Psoas muscle (tissue), 8 donors: ENCODE data around the gene CCDC106. TPM values are rescaled to one million over a fixed set of nuclear protein-coding genes. Genes with fewer than 3 reads are reported as not detected.
A peak's percentile ranks its signal among the peaks of the same experiment; 100 is the strongest.

ENCODE experiments used
- ATAC-seq, 4 donors: fragments of 200-7000 bp; cut with Tn5 transposase; one replicate each; pipeline ENCODE4 v1.9.1; 2020; ENCODE audit warnings: moderate library complexity in 3 of 4, mild to moderate bottlenecking in 2 of 4
- DNase-seq, 2 donors: peaks; one replicate each; pipeline ENCODE4 v3.0.0-alpha.2; 2020
- H3K27ac ChIP-seq: fragments of 200-600 bp; one replicate; pipeline ENCODE4 v1.8.0; 2022
- H3K27me3 ChIP-seq, 3 donors: fragments of 200-600 bp in 1 of 3; one replicate each; pipeline versions ENCODE4 v1.6.1 to v1.8.0; 2013 to 2022; ENCODE audit warnings: low read length in 2 of 3, mild to moderate bottlenecking in 2 of 3, moderate library complexity in 1 of 3; ENCODE audit not compliant: insufficient read depth in 3 of 3
- H3K36me3 ChIP-seq, 2 donors: fragments of 200-600 bp in 1 of 2; one replicate each; pipeline versions ENCODE4 v1.6.1 to v1.8.0; 2013 to 2022; ENCODE audit warnings: low read depth in 1 of 2, mild to moderate bottlenecking in 1 of 2, moderate library complexity in 1 of 2; ENCODE audit not compliant: insufficient read depth in 1 of 2
- H3K4me1 ChIP-seq: fragments of 200-600 bp; one replicate; pipeline ENCODE4 v1.8.0; 2022
- H3K4me3 ChIP-seq: fragments of 200-600 bp; one replicate; pipeline ENCODE4 v1.8.0; 2022; ENCODE audit warnings: mild to moderate bottlenecking
- H3K9me3 ChIP-seq: fragments of 200-600 bp; one replicate; pipeline ENCODE4 v1.8.0; 2022
- WGBS, 3 donors: extraction: QIAGEN DNeasy Blood & Tissue Kit; methylation state at CpG; one replicate each; pipeline versions ENCODE4 v1.1.6 to v1.1.7; 2013; 5-methylcytosine and 5-hydroxymethylcytosine counted together
- intact Hi-C, 2 donors: fragments of 100-400 bp; cut with DNase I; formaldehyde crosslinking; loops; one replicate each; pipeline versions ENCODE4 v1.11.0 to v1.14.2; 2022
- polyA plus RNA-seq, 3 donors: library from polyadenylated mRNA; stranded (reverse); fragments of 200-250 nt; gene quantifications; one replicate each; pipeline ENCODE4 v1.2.3, GENCODE V29; 2013
- total RNA-seq, 4 donors: library from RNA; stranded (reverse); fragmentation: NEBNext Ultra II Directional in 2 of 4; extraction: Animal tissue kit (Norgen Biotek cat#: 25700) in 2 of 4; gene quantifications; one replicate each; pipeline versions ENCODE4 v1.2.1 to v1.2.4, GENCODE V29; 2021 to 2023
- TF ChIP-seq, protein P1 (sequence below): fragments of 200-600 bp; IDR thresholded peaks from one replicate; pipeline ENCODE4 v1.8.0; 2022; ENCODE audit warnings: antibody characterized with exemption
- donor health status: healthy with polysubstance abuse.
- donor health status: DM: no; HTN: no; CAD: no; lungs with moderate emphysema.
- donor health status: Bipolar disorder and iron deficiency.
- donor health status: healthy.
- donor health status: DM: yes; HTN: yes; CAD: no.
- donor health status: DM: no; HTN: no; CAD: no.
- donor health status: DM: no; HTN: no; CAD: no.
- donor health status: DM: yes; HTN: yes; CAD: no.

Gene CCDC106
- total and polyA plus RNA-seq, 7 donors, result 4.4 to 12.0 (median 10.0) TPM

DNA sequence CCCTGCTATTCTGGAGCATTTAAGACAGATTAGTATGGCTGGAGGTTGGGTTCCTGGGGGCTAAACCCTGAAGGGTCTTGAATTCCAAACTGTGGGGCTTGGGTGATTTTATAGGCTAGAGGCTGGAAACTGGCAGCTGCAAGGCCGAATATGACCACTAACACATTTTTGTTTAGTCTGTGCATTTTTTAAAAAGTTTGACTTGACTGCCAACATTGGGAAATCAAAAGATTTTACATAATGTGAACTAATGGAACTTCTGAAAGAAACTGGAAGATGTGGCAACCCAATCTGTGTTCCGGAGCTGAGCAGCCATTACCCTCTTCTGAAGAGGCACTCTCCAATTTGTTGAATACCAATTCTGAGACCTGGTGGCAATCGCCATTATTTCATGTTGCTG, 28.7 kb upstream of the CCDC106 start:
- Histone ChIP-seq H3K4me3 (no peak overlapping the region), H3K27ac (peak overlapping the region; percentile 53), H3K36me3 (peaks cover 11 to 44% of the 10 kb centered on the region in 2 donors), H3K4me1 (peaks cover 35% of the 10 kb centered on the region), H3K9me3 (no peaks in the 10 kb centered on the region), H3K27me3 (no peaks in the 10 kb centered on the region)
- ATAC-seq, result no peak
- intact Hi-C loops, result no loop called here
- no peak for DNase-seq
- TF ChIP-seq, protein P1, sequence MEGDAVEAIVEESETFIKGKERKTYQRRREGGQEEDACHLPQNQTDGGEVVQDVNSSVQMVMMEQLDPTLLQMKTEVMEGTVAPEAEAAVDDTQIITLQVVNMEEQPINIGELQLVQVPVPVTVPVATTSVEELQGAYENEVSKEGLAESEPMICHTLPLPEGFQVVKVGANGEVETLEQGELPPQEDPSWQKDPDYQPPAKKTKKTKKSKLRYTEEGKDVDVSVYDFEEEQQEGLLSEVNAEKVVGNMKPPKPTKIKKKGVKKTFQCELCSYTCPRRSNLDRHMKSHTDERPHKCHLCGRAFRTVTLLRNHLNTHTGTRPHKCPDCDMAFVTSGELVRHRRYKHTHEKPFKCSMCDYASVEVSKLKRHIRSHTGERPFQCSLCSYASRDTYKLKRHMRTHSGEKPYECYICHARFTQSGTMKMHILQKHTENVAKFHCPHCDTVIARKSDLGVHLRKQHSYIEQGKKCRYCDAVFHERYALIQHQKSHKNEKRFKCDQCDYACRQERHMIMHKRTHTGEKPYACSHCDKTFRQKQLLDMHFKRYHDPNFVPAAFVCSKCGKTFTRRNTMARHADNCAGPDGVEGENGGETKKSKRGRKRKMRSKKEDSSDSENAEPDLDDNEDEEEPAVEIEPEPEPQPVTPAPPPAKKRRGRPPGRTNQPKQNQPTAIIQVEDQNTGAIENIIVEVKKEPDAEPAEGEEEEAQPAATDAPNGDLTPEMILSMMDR, result no peak
- 68 to 84% (median 69%) methylated on average over 3 of the region's 3 CpGs for WGBS, 3 donors

DNA sequence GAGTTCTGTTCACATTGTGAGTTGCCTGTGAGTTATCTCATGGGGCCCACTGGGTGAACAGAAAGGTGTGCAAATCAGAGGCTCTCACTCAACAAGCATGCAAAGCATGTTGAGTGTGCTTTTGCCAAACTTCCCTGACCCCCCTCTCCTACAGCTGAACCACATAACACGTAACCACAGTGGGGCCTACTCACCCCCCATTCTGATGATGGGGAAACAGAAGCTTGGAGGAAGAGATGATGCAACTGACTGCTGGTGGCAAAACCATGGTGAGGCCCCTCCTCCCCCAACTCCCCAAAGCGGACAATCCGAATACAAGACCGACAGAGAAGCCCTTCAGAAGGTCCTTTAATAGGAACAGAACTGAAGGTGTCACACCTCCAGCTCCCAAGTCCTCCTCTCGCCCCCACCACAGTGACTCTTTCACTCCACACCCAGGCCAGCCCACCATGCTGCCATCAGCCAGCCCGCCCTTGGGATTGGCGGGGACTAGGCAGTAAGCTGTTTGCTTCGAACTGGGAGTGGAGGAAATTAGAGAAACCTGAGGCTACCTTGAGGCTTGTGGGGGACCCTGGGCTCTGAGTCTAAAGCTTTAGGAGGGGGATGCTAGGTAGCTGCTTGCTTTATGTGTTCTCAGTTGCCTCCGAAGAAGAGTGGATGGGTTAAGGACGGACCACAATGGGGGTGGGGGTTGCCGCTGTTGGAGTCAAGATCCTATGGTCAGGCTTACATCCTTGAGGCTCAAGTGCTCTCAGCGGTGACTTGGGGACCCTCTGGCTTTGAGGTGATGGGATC, 27.4 kb upstream of the CCDC106 start:
- Histone ChIP-seq H3K27me3 (no peaks in the 10 kb centered on the region), H3K36me3 (peaks cover 11 to 33% of the 10 kb centered on the region in 2 donors), H3K9me3 (no peaks in the 10 kb centered on the region), H3K27ac (peak overlapping the region; percentile 46), H3K4me3 (no peak overlapping the region), H3K4me1 (peaks cover 40% of the 10 kb centered on the region)
- intact Hi-C loops, result loop anchor here in 1 of 2 donors (10.0 kb wide), 2 partner anchors 236 to 486 kb away; partner anchors contain the start of genes RPL28 and TMEM238
- DNase-seq (no peak), ATAC-seq (no peak)
- TF ChIP-seq, protein P1, result no peak
- 84 to 93% (median 88%) methylated on average over 12 of the region's 12 CpGs for whole genome bisulfite sequencing, 3 donors

DNA sequence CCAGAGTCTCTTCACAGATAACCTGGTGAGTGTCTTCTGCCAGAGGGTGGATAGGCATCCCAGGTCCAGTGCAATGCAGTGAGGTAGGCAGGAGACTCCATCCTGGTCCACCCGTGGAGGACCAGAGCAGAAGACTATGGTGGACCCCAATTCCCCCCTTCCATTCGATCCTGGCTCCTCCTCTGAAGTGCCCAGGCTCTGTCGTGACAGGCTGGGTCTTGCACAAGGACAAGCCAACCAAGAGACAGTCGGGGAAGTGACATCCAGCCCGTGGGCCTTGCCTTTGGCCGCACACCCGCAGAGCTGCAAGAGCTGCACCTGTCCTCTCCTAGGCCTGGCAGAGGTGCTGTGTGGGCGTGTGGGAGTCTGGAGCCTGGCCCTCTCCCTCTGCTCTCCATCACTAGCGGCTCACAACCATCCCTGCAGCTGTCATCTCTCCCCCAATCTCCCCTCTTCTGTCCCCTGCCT, 26.8 kb upstream of the CCDC106 start:
- Histone ChIP-seq H3K4me3 (no peak overlapping the region), H3K27me3 (no peaks in the 10 kb centered on the region), H3K4me1 (peaks cover 40% of the 10 kb centered on the region), H3K9me3 (no peaks in the 10 kb centered on the region), H3K36me3 (peaks cover 7 to 26% of the 10 kb centered on the region in 2 donors), H3K27ac (peak overlapping the region; percentile 46)
- WGBS, 3 donors, result 31 to 55% (median 35%) methylated on average over 9 of the region's 9 CpGs
- ATAC-seq (peak; percentile 14 to 49 (median 24)), DNase-seq (peak in 1 of 2 donors; percentile 76)
- TF ChIP-seq, protein P1, result no peak
- intact Hi-C loops, result loop anchor here in 1 of 2 donors (10.0 kb wide), 2 partner anchors 236 to 486 kb away; partner anchors contain the start of genes RPL28 and TMEM238

DNA sequence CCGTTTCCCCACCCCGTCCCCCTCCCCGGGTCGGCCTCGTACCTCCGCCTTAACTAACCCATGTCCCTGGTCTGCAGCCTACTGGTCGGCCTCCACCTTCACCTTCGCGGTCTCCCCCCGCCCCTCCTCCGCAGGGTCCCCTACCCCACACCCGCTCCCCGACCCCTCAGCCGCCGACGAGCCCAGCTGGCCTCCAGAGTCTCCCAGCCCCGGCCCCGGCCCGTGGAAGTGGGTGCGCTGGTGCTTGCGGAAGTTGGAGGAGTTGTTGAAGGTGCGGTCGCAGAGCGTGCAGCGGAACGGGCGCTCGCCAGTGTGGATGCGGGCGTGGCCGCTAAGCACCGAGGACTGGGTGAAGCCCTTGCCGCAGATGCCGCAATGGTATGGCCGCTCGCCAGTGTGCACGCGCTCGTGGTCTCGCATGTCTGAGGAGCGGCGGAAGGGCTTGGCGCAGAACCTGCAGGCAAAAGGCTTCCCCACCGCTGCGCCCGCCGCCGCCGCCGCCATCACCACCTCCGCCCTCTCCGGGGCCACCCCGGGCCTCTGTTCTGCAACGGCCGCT, 26.3 kb upstream of the CCDC106 start:
- 88 to 96% (median 90%) methylated on average over 53 to 55 of the region's 55 CpGs for WGBS, 3 donors
- Histone ChIP-seq H3K27me3 (no peaks in the 10 kb centered on the region), H3K36me3 (peaks cover 4 to 21% of the 10 kb centered on the region in 2 donors), H3K27ac (peak overlapping the region; percentile 90), H3K4me3 (no peak overlapping the region), H3K9me3 (no peaks in the 10 kb centered on the region), H3K4me1 (peaks cover 40% of the 10 kb centered on the region)
- TF ChIP-seq, protein P1, result no peak
- intact Hi-C loops, result loop anchor here in 1 of 2 donors (10.0 kb wide), 2 partner anchors 237 to 487 kb away; partner anchors contain the start of genes RPL28 and TMEM238
- no peak for ATAC-seq
- peak in 1 of 2 donors; percentile 64 for DNase-seq
